Measurements from ENCODE around the gene PAPOLA. TPM values are rescaled to one million over a fixed set of nuclear protein-coding genes. Genes with fewer than 3 reads are reported as not detected.
A peak's percentile ranks its signal among the peaks of the same experiment; 100 is the strongest.

PAPOLA gene
- total and polyA plus RNA-seq, 8 donors, result 60.9 to 317 (median 127) TPM

DNA sequence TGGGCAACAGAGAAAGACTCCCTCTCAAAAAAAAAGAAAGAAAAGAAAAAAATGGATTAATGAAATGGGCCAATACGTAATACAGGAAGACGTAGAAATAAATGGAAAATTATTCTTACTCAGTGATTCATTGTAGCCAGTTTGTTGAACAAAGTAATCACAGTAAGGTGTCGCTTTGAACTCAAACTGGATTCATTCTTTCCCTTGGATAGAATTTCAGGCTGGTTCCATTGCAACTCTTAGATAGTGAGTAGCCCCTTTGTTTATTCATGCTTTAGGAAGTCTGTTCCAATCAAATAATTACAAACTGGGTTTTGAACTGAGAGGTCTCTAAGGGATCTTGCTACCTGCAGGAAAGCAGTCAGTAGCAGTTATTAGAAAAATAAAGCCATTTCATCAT, 42.3 kb upstream of the PAPOLA start:
- TF ChIP-seq, protein P1, sequence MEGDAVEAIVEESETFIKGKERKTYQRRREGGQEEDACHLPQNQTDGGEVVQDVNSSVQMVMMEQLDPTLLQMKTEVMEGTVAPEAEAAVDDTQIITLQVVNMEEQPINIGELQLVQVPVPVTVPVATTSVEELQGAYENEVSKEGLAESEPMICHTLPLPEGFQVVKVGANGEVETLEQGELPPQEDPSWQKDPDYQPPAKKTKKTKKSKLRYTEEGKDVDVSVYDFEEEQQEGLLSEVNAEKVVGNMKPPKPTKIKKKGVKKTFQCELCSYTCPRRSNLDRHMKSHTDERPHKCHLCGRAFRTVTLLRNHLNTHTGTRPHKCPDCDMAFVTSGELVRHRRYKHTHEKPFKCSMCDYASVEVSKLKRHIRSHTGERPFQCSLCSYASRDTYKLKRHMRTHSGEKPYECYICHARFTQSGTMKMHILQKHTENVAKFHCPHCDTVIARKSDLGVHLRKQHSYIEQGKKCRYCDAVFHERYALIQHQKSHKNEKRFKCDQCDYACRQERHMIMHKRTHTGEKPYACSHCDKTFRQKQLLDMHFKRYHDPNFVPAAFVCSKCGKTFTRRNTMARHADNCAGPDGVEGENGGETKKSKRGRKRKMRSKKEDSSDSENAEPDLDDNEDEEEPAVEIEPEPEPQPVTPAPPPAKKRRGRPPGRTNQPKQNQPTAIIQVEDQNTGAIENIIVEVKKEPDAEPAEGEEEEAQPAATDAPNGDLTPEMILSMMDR (IDR thresholded peaks at IDR 0.05), result no peak
- no peak for TF ChIP-seq POLR2A (IDR thresholded peaks at IDR 0.05)
- no peak for TF ChIP-seq EP300 (IDR thresholded peaks at IDR 0.05)
- TF ChIP-seq POLR2AphosphoS5 (IDR thresholded peaks at IDR 0.05), result no peak
- 90 to 96% (median 93%) methylated on average over 3 of the region's 3 CpGs for WGBS, 5 donors
- no peak for DNase-seq

DNA sequence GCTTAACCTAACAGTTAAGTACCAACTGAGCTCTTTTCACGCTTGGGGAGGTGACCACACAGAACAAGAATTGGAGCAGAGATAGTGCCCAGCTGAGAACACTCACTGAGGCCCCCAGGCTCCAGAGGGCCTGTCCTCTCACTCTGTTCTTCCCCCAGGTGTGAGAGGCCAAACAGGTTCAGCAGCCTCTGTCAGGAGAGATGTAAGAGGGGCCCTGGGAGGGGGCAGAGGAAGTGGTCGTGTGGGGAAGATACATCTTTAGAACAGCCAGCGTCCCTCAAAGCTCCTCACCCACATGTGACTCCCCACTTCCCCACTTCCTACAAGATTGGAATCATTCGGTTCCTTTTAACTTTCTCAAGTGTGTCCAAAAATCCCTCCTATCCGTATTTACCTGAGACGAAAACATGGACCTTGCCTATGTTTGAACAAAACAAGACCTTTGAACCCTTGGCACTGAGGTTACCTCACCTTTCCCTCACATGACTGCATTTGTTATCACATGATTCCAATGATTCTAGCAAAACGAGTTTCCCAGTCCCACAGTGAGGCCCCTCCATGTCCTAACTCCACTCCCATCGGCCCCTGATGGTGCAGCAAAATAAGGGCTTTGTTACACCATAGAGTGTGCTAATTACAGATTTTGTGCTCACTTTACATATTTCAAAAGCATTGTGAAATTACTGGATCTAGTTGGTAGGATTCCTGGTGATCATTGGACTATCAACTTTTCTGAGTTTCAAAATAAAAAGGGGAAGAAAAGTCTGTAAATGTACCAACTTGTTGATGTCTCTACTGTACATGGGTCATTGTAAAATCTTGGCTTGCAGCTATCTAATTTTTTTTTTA, 40.0 kb upstream of the PAPOLA start:
- peak in 1 of 2 donors; percentile 83 for DNase-seq
- H3K27me3 ChIP-seq, result peaks cover 0 to 4% (median 0%) of the 10 kb centered on the region in 3 donors
- no peaks in the 10 kb centered on the region for H3K9me3 ChIP-seq
- H3K4me3 ChIP-seq, result no peak overlapping the region
- TF ChIP-seq POLR2A (IDR thresholded peaks at IDR 0.05) (no peak), EP300 (IDR thresholded peaks at IDR 0.05) (no peak), POLR2AphosphoS5 (IDR thresholded peaks at IDR 0.05) (peak in 1 of 3 donors; percentile 18)
- intact Hi-C loops (cut with DNase I; ENCODE audit: low total_unique reads), result no loop called here
- no peaks in the 10 kb centered on the region for H3K36me3 ChIP-seq
- WGBS, 5 donors, result 20 to 44% (median 33%) methylated on average over 8 of the region's 8 CpGs
- H3K4me1 ChIP-seq, result peaks cover 5 to 16% (median 7%) of the 10 kb centered on the region in 4 donors
- peak overlapping the region in 3 of 5 donors; percentile 2 to 13 (median 5) for H3K27ac ChIP-seq

More for the DNA sequence above, 42.3 kb upstream of the PAPOLA start:
- peaks cover 5 to 16% (median 7%) of the 10 kb centered on the region in 4 donors for H3K4me1 ChIP-seq
- no peaks in the 10 kb centered on the region for H3K9me3 ChIP-seq
- H3K27ac ChIP-seq, result no peak overlapping the region
- H3K27me3 ChIP-seq, result peaks cover 0 to 4% (median 0%) of the 10 kb centered on the region in 3 donors
- H3K36me3 ChIP-seq, result no peaks in the 10 kb centered on the region
- intact Hi-C loops (cut with DNase I; ENCODE audit: low total_unique reads), result no loop called here
- H3K4me3 ChIP-seq, result no peak overlapping the region

DNA sequence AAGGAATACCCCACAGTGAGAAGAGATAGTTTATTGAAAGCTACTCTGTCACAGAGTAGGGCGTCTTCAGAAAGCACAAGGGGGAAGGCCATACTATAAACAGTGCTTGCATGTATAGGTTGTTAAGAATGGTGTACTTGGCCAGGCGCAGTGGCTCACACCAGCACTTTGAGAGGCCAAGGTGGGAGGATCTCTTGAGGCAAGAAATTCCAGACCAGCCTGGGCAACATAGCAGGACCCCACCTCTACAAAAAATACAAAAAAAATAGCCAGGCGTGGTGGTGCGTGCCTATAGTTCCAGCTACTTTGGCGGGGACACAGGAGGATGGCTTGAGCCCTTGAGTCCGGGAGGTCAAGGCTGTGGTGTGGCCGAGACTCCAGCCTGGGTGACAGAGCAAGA, 38.0 kb upstream of the PAPOLA start:
- Histone ChIP-seq H3K9me3 (no peaks in the 10 kb centered on the region), H3K27ac (no peak overlapping the region), H3K36me3 (no peaks in the 10 kb centered on the region), H3K27me3 (no peaks in the 10 kb centered on the region), H3K4me1 (peaks cover 5 to 16% (median 9%) of the 10 kb centered on the region in 4 donors), H3K4me3 (no peak overlapping the region)
- TF ChIP-seq, protein P1 (IDR thresholded peaks at IDR 0.05), result no peak
- TF ChIP-seq POLR2A (IDR thresholded peaks at IDR 0.05) (no peak), POLR2AphosphoS5 (IDR thresholded peaks at IDR 0.05) (no peak), EP300 (IDR thresholded peaks at IDR 0.05) (no peak)
- WGBS, 5 donors, result 82 to 96% (median 87%) methylated on average over 7 of the region's 7 CpGs
- intact Hi-C loops (cut with DNase I; ENCODE audit: low total_unique reads), result no loop called here
- no peak for DNase-seq

DNA sequence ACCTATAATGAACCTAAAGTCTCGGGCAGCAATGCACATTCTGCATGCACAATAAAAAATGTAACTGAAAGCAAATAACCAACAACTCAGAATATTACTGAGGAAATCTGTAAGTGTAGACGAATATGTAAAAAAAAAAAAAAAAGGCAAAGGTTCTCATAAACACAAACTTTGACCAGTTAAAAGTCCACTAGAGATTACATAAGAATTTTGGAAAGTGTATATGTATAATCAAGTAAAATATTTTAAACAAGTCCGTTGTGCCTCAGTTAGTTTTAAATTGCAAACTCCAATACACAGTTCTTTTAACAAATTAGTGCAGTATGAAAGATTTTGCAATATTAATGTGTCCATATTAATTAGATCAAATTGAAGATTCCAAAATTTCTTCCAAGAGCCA, 35.3 kb upstream of the PAPOLA start:
- Histone ChIP-seq H3K4me1 (peaks cover 0 to 9% (median 4%) of the 10 kb centered on the region in 4 donors), H3K9me3 (no peaks in the 10 kb centered on the region), H3K4me3 (no peak overlapping the region), H3K27ac (no peak overlapping the region), H3K27me3 (no peaks in the 10 kb centered on the region), H3K36me3 (no peaks in the 10 kb centered on the region)
- DNase-seq, result no peak
- WGBS, 5 donors, result 76 to 82% (median 80%) methylated on average over 3 of the region's 3 CpGs
- TF ChIP-seq POLR2AphosphoS5 (IDR thresholded peaks at IDR 0.05), result no peak
- TF ChIP-seq EP300 (IDR thresholded peaks at IDR 0.05), result no peak
- TF ChIP-seq, protein P1 (IDR thresholded peaks at IDR 0.05), result no peak
- no peak for TF ChIP-seq POLR2A (IDR thresholded peaks at IDR 0.05)
- intact Hi-C loops (cut with DNase I; ENCODE audit: low total_unique reads), result no loop called here

Measured in stomach (tissue), 9 donors.